K562 (cell line): Measurements from ENCODE around the gene PSMA2. TPM values are rescaled to one million over a fixed set of nuclear protein-coding genes. Genes with fewer than 3 reads are reported as not detected.

ENCODE experiments used
- CREB3L1 ChIP-seq: fragments of 450-650 bp; IDR thresholded peaks from 2 replicates; pipeline ENCODE4 v1.6.1; 2014; ENCODE audit warnings: low read depth, mild to moderate bottlenecking, moderate library complexity, borderline replicate concordance
- ELF2 ChIP-seq: fragments of 250-450 bp; sonication (Bioruptor Pico); IDR thresholded peaks from 2 replicates; pipeline ENCODE4 v1.5.0; 2021; ENCODE audit warnings: mild to moderate bottlenecking
- FOSL1 ChIP-seq: fragments of 200-800 bp; sonication (Bioruptor generic); conservative IDR thresholded peaks from 2 replicates; pipeline ENCODE4 v1.6.1; 2016; ENCODE audit warnings: missing genetic modification characterization, missing compliant biosample characterization
- FOXA1 ChIP-seq: fragments of 450-650 bp; IDR thresholded peaks from 2 replicates; pipeline ENCODE4 v1.6.1; 2016; ENCODE audit warnings: mild to moderate bottlenecking, borderline replicate concordance
- FOXJ3 ChIP-seq: sonication (generic); formaldehyde crosslinking; IDR thresholded peaks from 2 replicates; pipeline ENCODE4 v1.4.0; 2020; ENCODE audit warnings: mild to moderate bottlenecking, missing genetic modification reagents
- FOXM1 ChIP-seq, 2 experiments: fragments of 450-650 bp in 1 of 2; sonication (generic) in 1 of 2; formaldehyde crosslinking in 1 of 2; IDR thresholded peaks; 2 replicates each; pipeline versions ENCODE4 v1.6.1 to v1.9.0; 2017 to 2022; ENCODE audit warnings: low read depth in 2 of 2, mild to moderate bottlenecking in 2 of 2, missing genetic modification reagents in 1 of 2, moderate library complexity in 1 of 2
- PKNOX1 ChIP-seq: fragments of 450-650 bp; IDR thresholded peaks from 2 replicates; pipeline ENCODE4 v1.6.1; 2016
- RUNX1 ChIP-seq: sonication (generic); IDR thresholded peaks from 2 replicates; pipeline ENCODE4 v1.6.1; 2016; ENCODE audit warnings: antibody characterized with exemption, low read depth
- SMARCC2 ChIP-seq: fragments of 450-650 bp; IDR thresholded peaks from 2 replicates; pipeline ENCODE4 v1.6.1; 2017; ENCODE audit warnings: antibody characterized with exemption, moderate library complexity, mild to moderate bottlenecking, low read depth
- SRSF1 ChIP-seq: fragments of 200-400 bp; formaldehyde crosslinking; IDR thresholded peaks from 2 replicates; pipeline ENCODE4 v1.6.1; 2017; ENCODE audit warnings: mild to moderate bottlenecking, low read depth, low read length, moderate library complexity
- TRIM28 ChIP-seq: fragments of 450-650 bp; IDR thresholded peaks from 2 replicates; pipeline ENCODE4 v1.6.1; 2017
- XRCC3 ChIP-seq: fragments of 450-650 bp; IDR thresholded peaks from 2 replicates; pipeline ENCODE4 v1.6.1; 2017; ENCODE audit warnings: mild to moderate bottlenecking, moderate library complexity
- ZEB2 ChIP-seq: fragments of 450-650 bp; IDR thresholded peaks from 2 replicates; pipeline ENCODE4 v1.6.1; 2016
- ZNF318 ChIP-seq, 2 experiments: fragments of 450-650 bp; IDR thresholded peaks; 2 replicates each; pipeline ENCODE4 v1.6.1; 2016; ENCODE audit warnings: mild to moderate bottlenecking in 2 of 2, borderline replicate concordance in 1 of 2, low read depth in 1 of 2, moderate library complexity in 1 of 2
- polyA plus RNA-seq, 8 experiments: library from polyadenylated mRNA; depleted of rRNA in 4 of 8; stranded (reverse) in 5 of 8; unstranded in 3 of 8; fragments of >200 nt; fragmentation: Nextera tagmentation in 2 of 8; fragmentation: Illumina TruSeq in 1 of 8; extraction: Ambion mirVana in 2 of 8; extraction: Trizol in 1 of 8; gene quantifications; 2 replicates each; pipeline versions ENCODE4 v1.2.1 to v1.2.3, GENCODE V29; 2011 to 2014; ENCODE audit warnings: inconsistent platforms in 1 of 8, missing spikeins in 1 of 8
- total RNA-seq, 7 experiments: library from RNA; depleted of rRNA in 6 of 7; stranded (reverse); fragments of >200 nt in 6 of 7; fragmentation: Illumina TruSeq in 2 of 7; extraction: Trizol in 2 of 7; gene quantifications; 2 replicates each; pipeline versions ENCODE4 v1.2.1 to v1.2.3, GENCODE V29; 2011 to 2021; ENCODE audit warnings: low replicate concordance in 1 of 7
- TF ChIP-seq, protein P1 (sequence below): fragments of 450-650 bp; conservative IDR thresholded peaks from 2 replicates; pipeline ENCODE4 v1.6.1; 2016; ENCODE audit warnings: missing genetic modification characterization, low read depth, mild to moderate bottlenecking, control low read depth, missing compliant biosample characterization

Gene PSMA2
- total and polyA plus RNA-seq, 9 of the 15 experiments (the other 6 are each of a cell fraction or from before 2014, with no cell fraction given): 91.7 to 1,070 (median 213) TPM

DNA sequence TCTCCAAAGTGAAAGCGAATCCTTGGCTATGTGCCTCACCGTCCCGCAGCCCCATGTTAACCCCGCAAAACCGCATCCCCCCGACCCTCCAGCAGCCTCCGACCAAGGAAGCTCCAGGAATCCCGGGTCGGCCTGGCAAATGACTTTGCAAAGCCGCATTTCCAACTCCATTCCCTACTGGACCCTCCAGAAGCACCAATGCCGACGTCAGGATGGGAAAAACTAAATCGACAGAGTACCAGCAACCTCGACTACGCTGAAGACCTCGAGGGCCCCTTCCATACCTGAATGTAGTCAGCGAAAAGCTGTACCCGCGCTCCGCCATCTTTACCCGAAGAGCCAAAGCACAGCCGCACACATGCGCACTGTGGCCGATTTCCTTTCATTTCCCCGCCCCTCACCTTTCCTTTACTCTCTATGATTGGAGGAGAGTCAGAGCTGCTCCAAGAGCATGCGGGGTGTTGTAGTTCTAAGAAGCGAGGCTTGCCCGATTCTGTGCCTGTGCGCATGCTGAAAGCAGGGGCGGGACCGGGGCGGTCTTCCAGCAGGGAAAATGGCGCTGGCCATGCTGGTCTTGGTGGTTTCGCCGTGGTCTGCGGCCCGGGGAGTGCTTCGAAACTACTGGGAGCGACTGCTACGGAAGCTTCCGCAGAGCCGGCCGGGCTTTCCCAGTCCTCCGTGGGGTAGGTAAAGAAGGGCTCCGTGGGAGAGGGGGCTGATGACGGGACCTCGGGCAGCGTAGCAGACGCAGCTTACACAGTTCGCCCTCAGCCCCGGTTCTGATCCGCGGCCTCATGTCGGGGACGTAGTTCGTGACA is at the start of gene PSMA2, which contains the start of gene MRPL32 (continued):
- TF ChIP-seq ZNF318 (IDR thresholded peaks at IDR 0.05; ENCODE audit: borderline replicate concordance in 1 of 2, low read depth in 1 of 2) (no peak), FOXJ3 (CRISPR knock-in tag) (no peak), TRIM28 (no peak), FOXM1 (IDR thresholded peaks at IDR 0.05; ENCODE audit: low read depth) (no peak), FOXM1 (CRISPR knock-in tag; IDR thresholded peaks at IDR 0.05; ENCODE audit: low read depth) (no peak), FOSL1 (tag) (no peak), FOXA1 (no peak), ELF2 (CRISPR knock-in tag) (no peak), ZEB2 (no peak), CREB3L1 (peak; percentile 75; the same call in 1 of the 2 replicates), SRSF1 (no peak), SMARCC2 (no peak), PKNOX1 (no peak; the same call in 1 of the 2 replicates), XRCC3 (no peak), RUNX1 (no peak)
- TF ChIP-seq, protein P1, sequence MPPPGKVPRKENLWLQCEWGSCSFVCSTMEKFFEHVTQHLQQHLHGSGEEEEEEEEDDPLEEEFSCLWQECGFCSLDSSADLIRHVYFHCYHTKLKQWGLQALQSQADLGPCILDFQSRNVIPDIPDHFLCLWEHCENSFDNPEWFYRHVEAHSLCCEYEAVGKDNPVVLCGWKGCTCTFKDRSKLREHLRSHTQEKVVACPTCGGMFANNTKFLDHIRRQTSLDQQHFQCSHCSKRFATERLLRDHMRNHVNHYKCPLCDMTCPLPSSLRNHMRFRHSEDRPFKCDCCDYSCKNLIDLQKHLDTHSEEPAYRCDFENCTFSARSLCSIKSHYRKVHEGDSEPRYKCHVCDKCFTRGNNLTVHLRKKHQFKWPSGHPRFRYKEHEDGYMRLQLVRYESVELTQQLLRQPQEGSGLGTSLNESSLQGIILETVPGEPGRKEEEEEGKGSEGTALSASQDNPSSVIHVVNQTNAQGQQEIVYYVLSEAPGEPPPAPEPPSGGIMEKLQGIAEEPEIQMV: no peak
